22Rv1 (cell line): ENCODE data around the gene ACO1.

Source experiments
- CTCF ChIP-seq: fragments of 450-650 bp; IDR thresholded peaks from 2 replicates; pipeline ENCODE4 v1.5.1; 2017; ENCODE audit warnings: mild to moderate bottlenecking
- ZFX ChIP-seq: fragments of 450-650 bp; IDR thresholded peaks from 2 replicates; pipeline ENCODE4 v1.6.1; 2017; ENCODE audit warnings: antibody characterized with exemption, borderline replicate concordance

DNA sequence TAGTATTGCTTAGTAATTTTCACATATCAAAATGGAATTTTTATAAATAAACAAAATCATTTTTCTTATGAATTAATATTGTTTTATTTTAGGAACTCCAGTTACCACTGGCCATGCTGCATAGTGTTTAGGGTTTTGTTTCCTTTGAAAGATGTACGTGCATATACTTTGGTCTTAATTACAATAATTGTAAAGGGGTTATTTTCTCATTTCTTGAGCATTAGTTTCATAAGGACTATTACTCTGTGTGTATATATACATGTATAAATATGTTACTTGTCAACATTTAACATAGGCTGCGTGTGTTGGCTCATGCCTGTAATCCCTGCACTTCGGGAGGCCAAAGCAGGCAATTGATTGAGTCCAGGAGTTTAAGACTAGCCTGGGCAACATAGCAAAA, 21.6 kb downstream of the ACO1 start:
- TF ChIP-seq CTCF (no peak), ZFX (no peak)
